GM12801 (cell line): ENCODE measurements around the gene C4orf50.

Experiments used
- CTCF ChIP-seq: IDR thresholded peaks from one replicate; pipeline ENCODE4 v1.5.1; 2011; ENCODE audit warnings: control low read depth; ENCODE audit not compliant: insufficient read length; ENCODE audit errors: extremely low read depth

The C4orf50 gene

GRCh38 chr4:5952286-5952974 lies 65.8 kb downstream of the C4orf50 start:
- TF ChIP-seq CTCF, result no peak

- TF ChIP-seq CTCF, result no peak
Measured at GRCh38 chr4:5945936-5946335, 72.3 kb downstream of the C4orf50 start.

DNA sequence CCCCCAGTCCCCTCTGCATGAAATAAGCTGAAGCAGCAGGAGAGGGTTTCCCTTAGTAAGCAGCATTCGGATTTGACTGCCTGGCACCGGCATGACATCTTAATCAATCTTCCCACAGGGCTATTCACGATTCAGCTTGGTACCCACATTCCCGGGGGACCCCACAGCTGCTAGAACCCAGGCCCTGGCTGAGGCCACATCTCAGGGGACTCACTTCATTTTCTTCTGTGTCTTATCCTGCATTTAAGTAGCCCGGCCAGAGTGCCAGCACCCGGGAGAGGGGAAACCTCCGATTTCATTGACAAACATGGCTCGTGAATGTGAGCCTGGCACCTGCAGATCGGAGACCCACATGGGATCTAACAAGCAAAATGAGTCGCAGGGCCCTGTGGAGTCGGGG lies 73.1 kb downstream of the C4orf50 start:
- TF ChIP-seq CTCF, result no peak

DNA sequence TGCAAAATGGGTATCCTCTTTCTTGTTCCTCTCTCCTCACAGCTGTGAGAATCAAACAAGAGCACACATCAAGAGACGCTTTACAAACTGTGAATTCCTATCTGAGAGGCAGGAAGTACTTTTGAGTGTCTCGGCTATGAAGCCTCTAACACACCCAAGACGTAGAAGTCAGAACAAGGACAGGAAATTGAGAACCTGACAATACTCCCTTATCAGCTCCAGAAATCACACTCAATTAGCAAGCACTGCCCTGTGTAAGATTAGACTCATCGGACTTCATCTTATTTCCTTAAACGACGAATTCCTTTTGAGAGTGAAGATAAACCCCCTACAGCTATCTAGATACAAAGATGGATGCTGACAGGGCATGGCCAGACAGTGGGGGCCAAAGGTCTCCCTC lies 74.7 kb downstream of the C4orf50 start:
- TF ChIP-seq CTCF, result no peak

GRCh38 chr4:5942947-5943346 lies 75.3 kb downstream of the C4orf50 start:
- no peak for TF ChIP-seq CTCF

GRCh38 chr4:5941601-5942000 lies 76.6 kb downstream of the C4orf50 start:
- TF ChIP-seq CTCF, result no peak

DNA sequence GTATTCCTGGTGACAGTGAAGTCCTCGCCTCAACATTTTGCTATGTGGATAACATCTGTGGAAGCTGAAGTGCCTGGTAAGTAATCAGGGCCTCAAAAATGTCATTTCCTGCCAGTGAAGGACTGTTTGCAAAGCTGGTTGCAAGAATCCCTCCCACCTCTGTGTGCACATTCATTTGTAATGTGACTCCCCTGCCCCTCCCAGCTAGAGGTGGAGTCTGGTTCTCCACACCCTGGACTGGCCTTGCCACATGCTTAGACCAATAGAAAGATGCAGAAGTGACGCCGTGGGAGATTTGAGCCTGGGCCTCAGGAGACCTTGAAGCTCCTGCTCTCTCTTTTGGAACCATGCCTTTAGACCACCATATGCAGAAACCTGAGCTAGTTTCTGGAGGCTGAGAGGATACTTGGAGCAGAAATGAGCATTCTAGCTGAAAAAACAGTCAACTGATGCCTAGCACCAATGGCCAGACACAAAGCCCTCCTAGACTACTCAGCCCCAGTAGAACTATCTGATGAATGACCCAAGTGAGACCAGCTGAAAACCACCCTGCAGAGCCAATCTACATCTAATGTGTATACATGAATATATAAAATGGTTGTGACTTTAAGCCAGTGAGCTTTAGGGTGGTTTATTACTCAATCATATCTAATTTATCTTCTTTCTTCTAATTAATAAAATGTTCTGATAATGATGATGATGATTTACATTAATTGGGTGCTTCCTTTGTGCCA lies 77.6 kb downstream of the C4orf50 start:
- no peak for TF ChIP-seq CTCF
